K562 (cell line): ENCODE data around the gene PBX2. TPM values are rescaled to one million over a fixed set of nuclear protein-coding genes. Genes with fewer than 3 reads are reported as not detected.
"Not testable (repeated sequence)": the region's sequence is repeated elsewhere in the genome, so short reads cannot be mapped to it uniquely, and the experiment has no call there.

Source experiments
- ATAC-seq: fragments of 200-7000 bp; cut with Tn5 transposase; 3 replicates; pipeline ENCODE4 v1.9.1; 2020; ENCODE audit warnings: moderate library complexity
- BruUV-seq: library from RNA; stranded (reverse); fragments of 400-500 nt; replicated peaks from 2 replicates; lab custom pipeline; 2021; lab: Mats Ljungman, UMichigan
- CTCF ChIA-PET: fragments of 300-600 bp; formaldehyde crosslinking; extraction: SDS; loops from one replicate; lab custom pipeline; 2021; ENCODE audit warnings: low intra/inter-chr PET ratio; lab: Yijun Ruan, JAX
- POLR2A ChIA-PET: fragments of 300-600, 350-650 bp; sonication (Branson Sonifier 250); formaldehyde crosslinking; extraction: SDS; loops from one replicate; lab custom pipeline; 2021; ENCODE audit warnings: antibody characterized with exemption, inconsistent platforms; lab: Yijun Ruan, JAX
- DNase-seq, 4 experiments: peaks; one replicate each; pipeline versions ENCODE4 v3.0.0 to v3.0.0-alpha.2; 2011 to 2018; ENCODE audit warnings: low spot score in 3 of 4, mixed read lengths in 3 of 4; ENCODE audit errors: extremely low read depth in 1 of 4
- FAIRE-seq: peaks from 2 replicates; lab custom pipeline; 2011; peaks lifted over from hg19 to GRCh38; lab: Jason Lieb, UNC
- H2AFZ ChIP-seq: 2 replicates; pipeline ENCODE4 v1.6.0; 2011; ENCODE audit warnings: low read depth, low read length, control low read depth, inconsistent platforms
- H3K27ac ChIP-seq: fragments of 200-600 bp; 3 replicates; pipeline ENCODE4 v1.8.0; 2011; ENCODE audit warnings: low read depth, mild to moderate bottlenecking, control low read depth, inconsistent platforms, low read length, moderate library complexity, mixed read lengths; ENCODE audit errors: extremely low read depth
- H3K27me3 ChIP-seq, 2 experiments: fragments of 300-600 bp in 1 of 2; 2 replicates in 1 of 2; 3 replicates in 1 of 2; pipeline versions ENCODE4 v1.6.0 to v1.8.0; 2011; ENCODE audit warnings: inconsistent platforms in 2 of 2, low read length in 2 of 2, mild to moderate bottlenecking in 1 of 2, mixed read lengths in 1 of 2, moderate library complexity in 1 of 2; ENCODE audit not compliant: control insufficient read depth in 2 of 2, insufficient read depth in 2 of 2
- H3K36me3 ChIP-seq: fragments of 300-600 bp; 3 replicates; pipeline ENCODE4 v1.8.0; 2011; ENCODE audit warnings: mild to moderate bottlenecking, low read length, inconsistent platforms; ENCODE audit not compliant: control insufficient read depth, insufficient read depth
- H3K4me1 ChIP-seq, 2 experiments: fragments of 200-600 bp in 1 of 2; replicated peaks in 1 of 2; 2 replicates in 1 of 2; 3 replicates in 1 of 2; pipeline versions ENCODE4 v1.5.1 to v1.8.0; 2011; ENCODE audit warnings: inconsistent platforms in 2 of 2, low read length in 2 of 2, mild to moderate bottlenecking in 1 of 2, mixed read lengths in 1 of 2, moderate library complexity in 1 of 2; ENCODE audit not compliant: control insufficient read depth in 2 of 2, insufficient read depth in 2 of 2
- H3K4me2 ChIP-seq: 2 replicates; pipeline ENCODE4 v1.6.1; 2011; ENCODE audit warnings: low read length, control low read depth, inconsistent platforms, mixed read lengths; ENCODE audit not compliant: insufficient read depth
- H3K4me3 ChIP-seq: fragments of 200-600 bp; sonication (generic), shearing (Covaris generic); 2 replicates; pipeline ENCODE4 v1.5.1; 2016; ENCODE audit warnings: control low read depth, inconsistent platforms
- H3K79me2 ChIP-seq: fragments of 200-600 bp; 3 replicates; pipeline ENCODE4 v1.8.0; 2011; ENCODE audit warnings: low read length, inconsistent platforms; ENCODE audit not compliant: control insufficient read depth, insufficient read depth
- H3K9ac ChIP-seq, 2 experiments: 2 replicates each; pipeline versions ENCODE4 v1.6.0 to v1.6.1; 2011; ENCODE audit warnings: low read depth in 2 of 2, low read length in 2 of 2, control low read depth in 1 of 2, inconsistent platforms in 1 of 2, mild to moderate bottlenecking in 1 of 2, mixed read lengths in 1 of 2; ENCODE audit not compliant: insufficient read depth in 1 of 2
- H3K9me1 ChIP-seq: one replicate; pipeline ENCODE4 v1.6.0; 2011; ENCODE audit warnings: inconsistent platforms, mild to moderate bottlenecking, low read length, moderate library complexity; ENCODE audit not compliant: control insufficient read depth, insufficient read depth
- H3K9me3 ChIP-seq: replicated peaks from 2 replicates; pipeline ENCODE4 v1.5.1; 2011; ENCODE audit warnings: low read depth, low read length, inconsistent platforms; ENCODE audit not compliant: control insufficient read depth, insufficient read depth
- H4K20me1 ChIP-seq: replicated peaks from 2 replicates; pipeline ENCODE4 v1.6.1; 2011; ENCODE audit warnings: low read length, inconsistent platforms, mixed read lengths; ENCODE audit not compliant: control insufficient read depth, insufficient read depth
- CXXC5 ChIP-seq: fragments of 250-450 bp; sonication (Bioruptor Pico); IDR thresholded peaks from 2 replicates; pipeline ENCODE4 v1.8.0; 2022; ENCODE audit warnings: inconsistent platforms, mild to moderate bottlenecking, moderate library complexity
- MAZ ChIP-seq, 2 experiments: fragments of 450-650 bp in 1 of 2; sonication (generic) in 1 of 2; formaldehyde crosslinking; IDR thresholded peaks in 1 of 2; conservative IDR thresholded peaks in 1 of 2; 2 replicates each; pipeline versions ENCODE4 v1.4.0 to v1.5.0; 2020; ENCODE audit warnings: mild to moderate bottlenecking in 1 of 2, missing genetic modification reagents in 1 of 2
- MED1 ChIP-seq: sonication (generic); formaldehyde crosslinking; IDR thresholded peaks from 2 replicates; pipeline ENCODE4 v1.8.1; 2023; ENCODE audit warnings: missing genetic modification reagents, borderline replicate concordance
- POLR2G ChIP-seq: fragments of 200-400 bp; formaldehyde crosslinking; IDR thresholded peaks from 2 replicates; pipeline ENCODE4 v1.6.1; 2017; ENCODE audit warnings: low read depth, mild to moderate bottlenecking, antibody characterized with exemption, low read length, moderate library complexity
- RBFOX2 ChIP-seq: fragments of 200-400 bp; formaldehyde crosslinking; IDR thresholded peaks from 2 replicates; pipeline ENCODE4 v1.6.1; 2017; ENCODE audit warnings: low read depth, mild to moderate bottlenecking, low read length, moderate library complexity
- ZNF263 ChIP-seq: sonication (generic); formaldehyde crosslinking; IDR thresholded peaks from 2 replicates; pipeline ENCODE4 v1.8.0; 2022; ENCODE audit warnings: mild to moderate bottlenecking, missing genetic modification reagents, borderline replicate concordance
- WGBS: fragments of 100-300 bp; shearing (Covaris generic); methylation state at CpG from one replicate; pipeline ENCODE4 v1.1.6; 2016; ENCODE audit warnings: low coverage, mixed read lengths; ENCODE audit not compliant: insufficient coverage; ENCODE audit errors: missing lambda C conversion rate; 5-methylcytosine and 5-hydroxymethylcytosine counted together
- in situ Hi-C: fragments of 300-500 bp; cut with MboI; formaldehyde crosslinking; loops from 4 replicates; pipeline ENCODE4 v1.15.0; 2018; ENCODE audit warnings: inconsistent platforms, mixed read lengths
- intact Hi-C: fragments of 100-400 bp; cut with micrococcal nuclease; formaldehyde crosslinking; loops from 2 replicates; pipeline ENCODE4 v1.14.2; 2022
- polyA plus RNA-seq, 8 experiments: library from polyadenylated mRNA; depleted of rRNA in 4 of 8; stranded (reverse) in 5 of 8; unstranded in 3 of 8; fragments of >200 nt; fragmentation: Nextera tagmentation in 2 of 8; fragmentation: Illumina TruSeq in 1 of 8; extraction: Ambion mirVana in 2 of 8; extraction: Trizol in 1 of 8; gene quantifications; 2 replicates each; pipeline versions ENCODE4 v1.2.1 to v1.2.3, GENCODE V29; 2011 to 2014; ENCODE audit warnings: inconsistent platforms in 1 of 8, missing spikeins in 1 of 8
- total RNA-seq, 7 experiments: library from RNA; depleted of rRNA in 6 of 7; stranded (reverse); fragments of >200 nt in 6 of 7; fragmentation: Illumina TruSeq in 2 of 7; extraction: Trizol in 2 of 7; gene quantifications; 2 replicates each; pipeline versions ENCODE4 v1.2.1 to v1.2.3, GENCODE V29; 2011 to 2021; ENCODE audit warnings: low replicate concordance in 1 of 7
- TF ChIP-seq, protein P1 (sequence below): sonication (generic); formaldehyde crosslinking; IDR thresholded peaks from 2 replicates; pipeline ENCODE4 v1.9.0; 2022; ENCODE audit warnings: mild to moderate bottlenecking, missing genetic modification reagents
- TF ChIP-seq, protein P2 (sequence below), 3 experiments: IDR thresholded peaks in 2 of 3; conservative IDR thresholded peaks in 1 of 3; 2 replicates each; pipeline ENCODE4 v1.5.1; 2011 to 2012; ENCODE audit warnings: low read length in 3 of 3, mild to moderate bottlenecking in 3 of 3, control low read depth in 2 of 3, improper control_type of control experiment in 1 of 3, inconsistent platforms in 1 of 3, low read depth in 1 of 3, mixed read lengths in 1 of 3, moderate library complexity in 1 of 3; ENCODE audit not compliant: insufficient read depth in 2 of 3

PBX2 gene
- total and polyA plus RNA-seq, 9 of the 15 experiments (the other 6 are each of a cell fraction or from before 2014, with no cell fraction given): 1.9 to 134 (median 62.5) TPM

DNA sequence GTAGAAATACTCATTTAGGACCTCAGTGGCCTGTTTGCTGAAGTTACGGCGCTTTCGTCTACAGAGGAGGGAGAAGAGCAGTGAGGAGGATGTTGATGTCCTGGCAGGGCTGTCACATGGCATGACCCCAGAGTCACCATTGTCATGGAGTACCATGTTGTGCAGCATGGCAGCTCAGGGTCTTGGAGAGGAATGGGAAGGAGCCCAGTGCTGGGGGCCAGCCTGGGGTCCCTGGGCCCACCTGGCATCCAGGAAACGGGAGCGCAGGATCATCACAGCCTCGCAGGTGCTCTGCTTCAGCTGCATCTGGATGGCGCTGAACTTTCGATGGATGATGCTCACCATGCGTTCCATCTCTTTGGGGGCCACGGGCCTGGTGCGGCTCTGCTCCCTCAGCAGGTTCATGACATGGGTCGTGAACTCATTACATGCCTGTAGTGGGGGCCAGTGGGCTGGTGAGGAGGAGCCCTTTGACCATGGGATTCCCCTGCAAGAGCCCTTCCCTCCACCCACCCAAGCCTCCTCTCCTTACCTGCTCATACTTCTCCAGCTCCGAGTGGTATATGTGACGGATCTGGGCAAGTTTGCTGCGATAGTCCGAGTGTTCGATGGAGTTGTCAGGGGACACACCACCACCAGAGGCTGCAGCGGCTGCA, 2.1 kb downstream of the PBX2 start:
- ATAC-seq, in situ Hi-C loops, H3K9me3 ChIP-seq, H2AFZ ChIP-seq, FAIRE-seq, BruUV-seq, H4K20me1 ChIP-seq, CTCF ChIA-PET, intact Hi-C loops, H3K9me1 ChIP-seq, H3K27me3 ChIP-seq, H3K27ac ChIP-seq: not testable (repeated sequence)
- Histone ChIP-seq H3K4me3 (peak overlapping the region; percentile 79; the same call in 1 of the 2 replicates), H3K36me3 (peaks cover 49% of the 10 kb centered on the region; the same call in 2 of the 3 replicates), H3K9ac (peak overlapping the region; percentile 89 to 95; a peak in 3 of 4 replicates), H3K4me1 (peaks cover 61 to 76% of the 10 kb centered on the region in 2 experiments), H3K4me2 (peak overlapping the region; percentile 90), H3K79me2 (peaks cover 65% of the 10 kb centered on the region)
- TF ChIP-seq, protein P1, sequence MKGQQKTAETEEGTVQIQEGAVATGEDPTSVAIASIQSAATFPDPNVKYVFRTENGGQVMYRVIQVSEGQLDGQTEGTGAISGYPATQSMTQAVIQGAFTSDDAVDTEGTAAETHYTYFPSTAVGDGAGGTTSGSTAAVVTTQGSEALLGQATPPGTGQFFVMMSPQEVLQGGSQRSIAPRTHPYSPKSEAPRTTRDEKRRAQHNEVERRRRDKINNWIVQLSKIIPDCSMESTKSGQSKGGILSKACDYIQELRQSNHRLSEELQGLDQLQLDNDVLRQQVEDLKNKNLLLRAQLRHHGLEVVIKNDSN (CRISPR knock-in tag): 0 out of 2 replicates have a peak, but pooled peaks have one; percentile 18
- TF ChIP-seq POLR2G (peak; percentile 63), RBFOX2 (peak; percentile 62), CXXC5 (0 out of 2 replicates have a peak, but pooled peaks have one; percentile 3), MED1 (CRISPR knock-in tag) (0 out of 2 replicates have a peak, but pooled peaks have one; percentile 73), ZNF263 (CRISPR knock-in tag) (0 out of 2 replicates have a peak, but pooled peaks have one; percentile 28), MAZ (CRISPR knock-in tag; conservative IDR thresholded peaks at IDR 0.05 in 1 of 2, IDR thresholded peaks at IDR 0.05 in 1 of 2) (0 out of 4 replicates have a peak, but pooled peaks of 1 of the 2 experiments have one; percentile 3)
- TF ChIP-seq, protein P2, sequence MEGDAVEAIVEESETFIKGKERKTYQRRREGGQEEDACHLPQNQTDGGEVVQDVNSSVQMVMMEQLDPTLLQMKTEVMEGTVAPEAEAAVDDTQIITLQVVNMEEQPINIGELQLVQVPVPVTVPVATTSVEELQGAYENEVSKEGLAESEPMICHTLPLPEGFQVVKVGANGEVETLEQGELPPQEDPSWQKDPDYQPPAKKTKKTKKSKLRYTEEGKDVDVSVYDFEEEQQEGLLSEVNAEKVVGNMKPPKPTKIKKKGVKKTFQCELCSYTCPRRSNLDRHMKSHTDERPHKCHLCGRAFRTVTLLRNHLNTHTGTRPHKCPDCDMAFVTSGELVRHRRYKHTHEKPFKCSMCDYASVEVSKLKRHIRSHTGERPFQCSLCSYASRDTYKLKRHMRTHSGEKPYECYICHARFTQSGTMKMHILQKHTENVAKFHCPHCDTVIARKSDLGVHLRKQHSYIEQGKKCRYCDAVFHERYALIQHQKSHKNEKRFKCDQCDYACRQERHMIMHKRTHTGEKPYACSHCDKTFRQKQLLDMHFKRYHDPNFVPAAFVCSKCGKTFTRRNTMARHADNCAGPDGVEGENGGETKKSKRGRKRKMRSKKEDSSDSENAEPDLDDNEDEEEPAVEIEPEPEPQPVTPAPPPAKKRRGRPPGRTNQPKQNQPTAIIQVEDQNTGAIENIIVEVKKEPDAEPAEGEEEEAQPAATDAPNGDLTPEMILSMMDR (IDR thresholded peaks at IDR 0.05 in 2 of 3, conservative IDR thresholded peaks at IDR 0.05 in 1 of 3; ENCODE audit: insufficient read depth in 2 of 3, low read depth in 1 of 3, low read length in 3 of 3): 0 out of 6 replicates have a peak, but pooled peaks of 1 of the 3 experiments have one; percentile 13
- POLR2A ChIA-PET: interaction anchor here (0.5 to 1.5 kb wide), 8 partner anchors 8 to 100 kb away, joined by 3 to 5 read pairs (median 3); partner anchors contain the start of gene ATF6B
- DNase-seq: peak in 1 of 4 experiments; percentile 19
- 72% methylated on average over 15 of the region's 18 CpGs for WGBS
